OCI-LY7 (cell line): Measurements from ENCODE around the gene BCL3.

ENCODE experiments used
- EZH2phosphoT487 ChIP-seq: fragments of 200-600 bp; sonication (generic); IDR thresholded peaks from 2 replicates; pipeline ENCODE4 v1.6.1; 2018; ENCODE audit warnings: low read depth, borderline replicate concordance, mild to moderate bottlenecking, mixed run types, antibody characterized with exemption, low read length, moderate library complexity, mixed read lengths
- TF ChIP-seq, protein P1 (sequence below): fragments of 200-600 bp; sonication (generic); conservative IDR thresholded peaks from 2 replicates; pipeline ENCODE4 v1.5.1; 2014; ENCODE audit warnings: mild to moderate bottlenecking, antibody characterized with exemption, low read length, moderate library complexity, mixed read lengths

DNA sequence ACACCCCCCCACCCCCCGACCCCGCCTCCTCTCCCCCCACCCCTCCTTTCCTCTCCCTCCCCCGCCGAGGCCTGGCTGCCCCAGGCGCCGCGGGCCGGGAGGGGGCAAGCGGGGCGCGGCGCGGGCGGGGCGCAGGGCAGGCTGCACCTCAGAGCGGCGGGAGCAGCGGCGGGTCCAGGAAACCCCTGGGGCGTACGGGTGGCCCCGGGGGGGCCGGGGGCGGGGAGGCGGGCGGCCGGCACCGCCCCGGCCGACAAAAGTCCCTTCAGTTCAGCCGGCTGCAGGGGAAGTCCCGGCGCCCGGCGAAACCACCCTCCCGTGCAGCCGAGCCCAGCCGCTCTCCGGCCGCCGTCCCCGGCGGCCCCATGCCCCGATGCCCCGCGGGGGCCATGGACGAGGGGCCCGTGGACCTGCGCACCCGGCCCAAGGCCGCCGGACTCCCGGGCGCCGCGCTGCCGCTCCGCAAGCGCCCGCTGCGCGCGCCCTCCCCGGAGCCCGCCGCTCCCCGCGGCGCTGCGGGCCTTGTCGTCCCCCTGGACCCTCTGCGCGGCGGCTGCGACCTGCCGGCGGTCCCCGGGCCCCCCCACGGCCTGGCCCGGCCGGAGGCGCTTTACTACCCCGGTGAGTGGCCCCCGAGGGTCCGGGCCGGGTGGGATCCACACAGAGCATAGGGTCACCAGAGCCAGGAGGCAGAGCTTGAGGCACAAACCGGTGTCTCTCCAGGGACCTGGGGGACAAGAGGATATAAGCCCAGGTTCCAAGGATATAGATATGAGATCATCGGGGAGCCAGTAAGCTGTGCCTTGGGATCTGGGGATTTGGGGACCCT lies at the start of gene BCL3:
- TF ChIP-seq, protein P1, sequence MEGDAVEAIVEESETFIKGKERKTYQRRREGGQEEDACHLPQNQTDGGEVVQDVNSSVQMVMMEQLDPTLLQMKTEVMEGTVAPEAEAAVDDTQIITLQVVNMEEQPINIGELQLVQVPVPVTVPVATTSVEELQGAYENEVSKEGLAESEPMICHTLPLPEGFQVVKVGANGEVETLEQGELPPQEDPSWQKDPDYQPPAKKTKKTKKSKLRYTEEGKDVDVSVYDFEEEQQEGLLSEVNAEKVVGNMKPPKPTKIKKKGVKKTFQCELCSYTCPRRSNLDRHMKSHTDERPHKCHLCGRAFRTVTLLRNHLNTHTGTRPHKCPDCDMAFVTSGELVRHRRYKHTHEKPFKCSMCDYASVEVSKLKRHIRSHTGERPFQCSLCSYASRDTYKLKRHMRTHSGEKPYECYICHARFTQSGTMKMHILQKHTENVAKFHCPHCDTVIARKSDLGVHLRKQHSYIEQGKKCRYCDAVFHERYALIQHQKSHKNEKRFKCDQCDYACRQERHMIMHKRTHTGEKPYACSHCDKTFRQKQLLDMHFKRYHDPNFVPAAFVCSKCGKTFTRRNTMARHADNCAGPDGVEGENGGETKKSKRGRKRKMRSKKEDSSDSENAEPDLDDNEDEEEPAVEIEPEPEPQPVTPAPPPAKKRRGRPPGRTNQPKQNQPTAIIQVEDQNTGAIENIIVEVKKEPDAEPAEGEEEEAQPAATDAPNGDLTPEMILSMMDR = no peak
- no peak for TF ChIP-seq EZH2phosphoT487
